ENCODE results near the gene LEFTY1.

DNA sequence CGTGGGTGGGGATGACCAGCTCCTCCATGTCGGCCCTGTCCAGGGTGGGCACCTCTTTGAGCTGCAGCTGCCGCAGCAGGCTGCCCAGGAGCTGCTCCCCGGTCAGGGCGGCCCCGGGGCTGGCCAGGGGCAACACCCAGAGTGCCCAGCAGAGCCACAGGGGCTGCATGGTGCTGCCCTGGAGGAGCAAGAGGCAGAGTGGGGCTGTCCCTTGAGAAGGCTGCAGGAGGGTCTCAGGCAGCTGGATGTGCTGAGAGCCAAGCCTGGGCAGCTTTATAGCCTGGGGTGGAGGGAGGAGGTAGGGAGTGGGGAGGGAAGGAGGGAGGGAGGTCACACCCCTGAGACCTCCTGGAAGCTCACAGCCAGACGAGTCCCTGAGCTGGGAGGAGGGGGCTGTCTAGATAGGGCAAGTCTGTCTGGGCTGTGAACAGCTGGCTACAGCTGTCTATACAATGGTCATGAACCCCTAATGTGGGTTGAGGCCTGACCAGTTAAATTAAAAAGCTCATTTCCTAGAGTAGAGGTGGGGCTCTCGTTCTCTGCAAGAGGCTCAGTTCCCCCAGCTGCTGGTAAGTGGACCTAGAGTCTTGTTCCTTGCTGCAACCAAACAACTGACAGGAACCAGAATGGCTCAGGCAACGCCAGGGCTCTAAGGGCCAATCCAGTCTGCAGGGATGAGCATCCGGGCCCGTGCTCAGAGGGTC is at the start of gene LEFTY1:
- TF ChIP-seq POLR2A (IDR thresholded peaks at IDR 0.05; ENCODE audit: low read depth, low read length), result no peak
- TF ChIP-seq, protein P1, sequence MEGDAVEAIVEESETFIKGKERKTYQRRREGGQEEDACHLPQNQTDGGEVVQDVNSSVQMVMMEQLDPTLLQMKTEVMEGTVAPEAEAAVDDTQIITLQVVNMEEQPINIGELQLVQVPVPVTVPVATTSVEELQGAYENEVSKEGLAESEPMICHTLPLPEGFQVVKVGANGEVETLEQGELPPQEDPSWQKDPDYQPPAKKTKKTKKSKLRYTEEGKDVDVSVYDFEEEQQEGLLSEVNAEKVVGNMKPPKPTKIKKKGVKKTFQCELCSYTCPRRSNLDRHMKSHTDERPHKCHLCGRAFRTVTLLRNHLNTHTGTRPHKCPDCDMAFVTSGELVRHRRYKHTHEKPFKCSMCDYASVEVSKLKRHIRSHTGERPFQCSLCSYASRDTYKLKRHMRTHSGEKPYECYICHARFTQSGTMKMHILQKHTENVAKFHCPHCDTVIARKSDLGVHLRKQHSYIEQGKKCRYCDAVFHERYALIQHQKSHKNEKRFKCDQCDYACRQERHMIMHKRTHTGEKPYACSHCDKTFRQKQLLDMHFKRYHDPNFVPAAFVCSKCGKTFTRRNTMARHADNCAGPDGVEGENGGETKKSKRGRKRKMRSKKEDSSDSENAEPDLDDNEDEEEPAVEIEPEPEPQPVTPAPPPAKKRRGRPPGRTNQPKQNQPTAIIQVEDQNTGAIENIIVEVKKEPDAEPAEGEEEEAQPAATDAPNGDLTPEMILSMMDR (conservative IDR thresholded peaks at IDR 0.05; ENCODE audit: low read depth, low read length), result no peak
- no peak for TF ChIP-seq BHLHE40 (IDR thresholded peaks at IDR 0.05; ENCODE audit: low read depth, low read length)
- no peak for TF ChIP-seq MXI1 (IDR thresholded peaks at IDR 0.05; ENCODE audit: borderline replicate concordance, low read depth, low read length)
- TF ChIP-seq FOS (IDR thresholded peaks at IDR 0.05; ENCODE audit: low read depth, low read length), result no peak
- TF ChIP-seq RAD21 (IDR thresholded peaks at IDR 0.05; ENCODE audit: low read length), result no peak
